Transverse colon (tissue), 4 donors: Measurements from ENCODE around the gene PLEKHH3.

ENCODE experiments used
- EP300 ChIP-seq: sonication (generic); formaldehyde crosslinking; IDR thresholded peaks from one replicate; pipeline ENCODE4 v1.6.1; 2017; ENCODE audit warnings: antibody characterized with exemption, low read depth
- POLR2A ChIP-seq: fragments of 450-650 bp; IDR thresholded peaks from one replicate; pipeline ENCODE4 v1.6.1; 2016; ENCODE audit warnings: antibody characterized with exemption, mild to moderate bottlenecking, moderate library complexity
- POLR2AphosphoS5 ChIP-seq, 3 donors: sonication (generic); formaldehyde crosslinking; IDR thresholded peaks; one replicate each; pipeline ENCODE4 v1.6.1; 2016; ENCODE audit warnings: antibody characterized with exemption in 3 of 3
- TF ChIP-seq, protein P1 (sequence below), 5 experiments: fragments of 200-600 bp in 3 of 5; fragments of 450-650 bp in 2 of 5; sonication (generic) in 3 of 5; IDR thresholded peaks; 1 replicate in 2 of 5; 2 replicates in 3 of 5; pipeline ENCODE4 v1.5.1; 2016 to 2017; ENCODE audit warnings: antibody characterized with exemption in 5 of 5, inconsistent platforms in 3 of 5, mild to moderate bottlenecking in 2 of 5, moderate library complexity in 1 of 5

DNA sequence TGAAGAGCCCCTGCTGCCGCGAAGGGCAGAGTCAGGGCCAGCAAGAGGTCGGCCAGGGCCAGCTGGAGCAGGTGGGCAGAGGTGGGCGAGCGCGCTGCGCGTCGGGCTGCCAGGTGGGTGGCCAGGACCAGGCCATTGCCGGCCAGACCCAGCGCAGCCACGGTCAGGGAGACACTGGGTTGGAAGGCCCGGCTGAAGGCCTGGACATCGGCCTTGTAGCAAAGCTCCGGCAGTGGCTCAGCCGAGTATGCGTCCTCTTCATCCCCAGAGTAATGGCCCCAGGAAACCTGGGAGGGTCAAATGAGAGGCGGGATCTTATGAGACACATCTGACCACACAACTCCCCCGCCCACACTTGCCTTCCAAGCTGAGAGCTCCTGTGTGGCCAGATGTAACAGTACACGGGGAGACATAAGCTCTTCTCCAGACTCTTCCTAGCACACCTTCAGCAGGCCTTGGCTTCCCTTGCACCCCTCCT lies 3.6 kb upstream of the PLEKHH3 start:
- TF ChIP-seq EP300 (no peak), POLR2A (no peak), POLR2AphosphoS5 (IDR thresholded peaks at IDR 0.05) (no peak)
- TF ChIP-seq, protein P1, sequence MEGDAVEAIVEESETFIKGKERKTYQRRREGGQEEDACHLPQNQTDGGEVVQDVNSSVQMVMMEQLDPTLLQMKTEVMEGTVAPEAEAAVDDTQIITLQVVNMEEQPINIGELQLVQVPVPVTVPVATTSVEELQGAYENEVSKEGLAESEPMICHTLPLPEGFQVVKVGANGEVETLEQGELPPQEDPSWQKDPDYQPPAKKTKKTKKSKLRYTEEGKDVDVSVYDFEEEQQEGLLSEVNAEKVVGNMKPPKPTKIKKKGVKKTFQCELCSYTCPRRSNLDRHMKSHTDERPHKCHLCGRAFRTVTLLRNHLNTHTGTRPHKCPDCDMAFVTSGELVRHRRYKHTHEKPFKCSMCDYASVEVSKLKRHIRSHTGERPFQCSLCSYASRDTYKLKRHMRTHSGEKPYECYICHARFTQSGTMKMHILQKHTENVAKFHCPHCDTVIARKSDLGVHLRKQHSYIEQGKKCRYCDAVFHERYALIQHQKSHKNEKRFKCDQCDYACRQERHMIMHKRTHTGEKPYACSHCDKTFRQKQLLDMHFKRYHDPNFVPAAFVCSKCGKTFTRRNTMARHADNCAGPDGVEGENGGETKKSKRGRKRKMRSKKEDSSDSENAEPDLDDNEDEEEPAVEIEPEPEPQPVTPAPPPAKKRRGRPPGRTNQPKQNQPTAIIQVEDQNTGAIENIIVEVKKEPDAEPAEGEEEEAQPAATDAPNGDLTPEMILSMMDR (IDR thresholded peaks at IDR 0.05) = no peak
